K562 (cell line): Measurements from ENCODE around the gene ZNF845. TPM values are rescaled to one million over a fixed set of nuclear protein-coding genes. Genes with fewer than 3 reads are reported as not detected.
A peak's percentile ranks its signal among the peaks of the same experiment; 100 is the strongest.

Experiments
- ATAC-seq: fragments of 200-7000 bp; cut with Tn5 transposase; 3 replicates; pipeline ENCODE4 v1.9.1; 2020; ENCODE audit warnings: moderate library complexity
- BruUV-seq: library from RNA; stranded (reverse); fragments of 400-500 nt; replicated peaks from 2 replicates; lab custom pipeline; 2021; lab: Mats Ljungman, UMichigan
- CTCF ChIA-PET: fragments of 300-600 bp; formaldehyde crosslinking; extraction: SDS; loops from one replicate; lab custom pipeline; 2021; ENCODE audit warnings: low intra/inter-chr PET ratio; lab: Yijun Ruan, JAX
- POLR2A ChIA-PET: fragments of 300-600, 350-650 bp; sonication (Branson Sonifier 250); formaldehyde crosslinking; extraction: SDS; loops from one replicate; lab custom pipeline; 2021; ENCODE audit warnings: antibody characterized with exemption, inconsistent platforms; lab: Yijun Ruan, JAX
- DNase-seq, 4 experiments: peaks; one replicate each; pipeline versions ENCODE4 v3.0.0 to v3.0.0-alpha.2; 2011 to 2018; ENCODE audit warnings: low spot score in 3 of 4, mixed read lengths in 3 of 4; ENCODE audit errors: extremely low read depth in 1 of 4
- FAIRE-seq: peaks from 2 replicates; lab custom pipeline; 2011; peaks lifted over from hg19 to GRCh38; lab: Jason Lieb, UNC
- H2AFZ ChIP-seq: 2 replicates; pipeline ENCODE4 v1.6.0; 2011; ENCODE audit warnings: low read depth, low read length, control low read depth, inconsistent platforms
- H3K27ac ChIP-seq: fragments of 200-600 bp; 3 replicates; pipeline ENCODE4 v1.8.0; 2011; ENCODE audit warnings: low read depth, mild to moderate bottlenecking, control low read depth, inconsistent platforms, low read length, moderate library complexity, mixed read lengths; ENCODE audit errors: extremely low read depth
- H3K27me3 ChIP-seq, 2 experiments: fragments of 300-600 bp in 1 of 2; 2 replicates in 1 of 2; 3 replicates in 1 of 2; pipeline versions ENCODE4 v1.6.0 to v1.8.0; 2011; ENCODE audit warnings: inconsistent platforms in 2 of 2, low read length in 2 of 2, mild to moderate bottlenecking in 1 of 2, mixed read lengths in 1 of 2, moderate library complexity in 1 of 2; ENCODE audit not compliant: control insufficient read depth in 2 of 2, insufficient read depth in 2 of 2
- H3K36me3 ChIP-seq: fragments of 300-600 bp; 3 replicates; pipeline ENCODE4 v1.8.0; 2011; ENCODE audit warnings: mild to moderate bottlenecking, low read length, inconsistent platforms; ENCODE audit not compliant: control insufficient read depth, insufficient read depth
- H3K4me1 ChIP-seq, 2 experiments: fragments of 200-600 bp in 1 of 2; replicated peaks in 1 of 2; 2 replicates in 1 of 2; 3 replicates in 1 of 2; pipeline versions ENCODE4 v1.5.1 to v1.8.0; 2011; ENCODE audit warnings: inconsistent platforms in 2 of 2, low read length in 2 of 2, mild to moderate bottlenecking in 1 of 2, mixed read lengths in 1 of 2, moderate library complexity in 1 of 2; ENCODE audit not compliant: control insufficient read depth in 2 of 2, insufficient read depth in 2 of 2
- H3K4me2 ChIP-seq: 2 replicates; pipeline ENCODE4 v1.6.1; 2011; ENCODE audit warnings: low read length, control low read depth, inconsistent platforms, mixed read lengths; ENCODE audit not compliant: insufficient read depth
- H3K4me3 ChIP-seq: fragments of 200-600 bp; sonication (generic), shearing (Covaris generic); 2 replicates; pipeline ENCODE4 v1.5.1; 2016; ENCODE audit warnings: control low read depth, inconsistent platforms
- H3K79me2 ChIP-seq: fragments of 200-600 bp; 3 replicates; pipeline ENCODE4 v1.8.0; 2011; ENCODE audit warnings: low read length, inconsistent platforms; ENCODE audit not compliant: control insufficient read depth, insufficient read depth
- H3K9ac ChIP-seq, 2 experiments: 2 replicates each; pipeline versions ENCODE4 v1.6.0 to v1.6.1; 2011; ENCODE audit warnings: low read depth in 2 of 2, low read length in 2 of 2, control low read depth in 1 of 2, inconsistent platforms in 1 of 2, mild to moderate bottlenecking in 1 of 2, mixed read lengths in 1 of 2; ENCODE audit not compliant: insufficient read depth in 1 of 2
- H3K9me1 ChIP-seq: one replicate; pipeline ENCODE4 v1.6.0; 2011; ENCODE audit warnings: inconsistent platforms, mild to moderate bottlenecking, low read length, moderate library complexity; ENCODE audit not compliant: control insufficient read depth, insufficient read depth
- H3K9me3 ChIP-seq: replicated peaks from 2 replicates; pipeline ENCODE4 v1.5.1; 2011; ENCODE audit warnings: low read depth, low read length, inconsistent platforms; ENCODE audit not compliant: control insufficient read depth, insufficient read depth
- H4K20me1 ChIP-seq: replicated peaks from 2 replicates; pipeline ENCODE4 v1.6.1; 2011; ENCODE audit warnings: low read length, inconsistent platforms, mixed read lengths; ENCODE audit not compliant: control insufficient read depth, insufficient read depth
- ARID3B ChIP-seq: fragments of 250-450 bp; sonication (Bioruptor Pico); IDR thresholded peaks from 2 replicates; pipeline ENCODE4 v1.4.0; 2020; ENCODE audit warnings: borderline replicate concordance
- BCLAF1 ChIP-seq, 2 experiments: fragments of 450-650 bp in 1 of 2; IDR thresholded peaks; 2 replicates each; pipeline ENCODE4 v1.6.1; 2011 to 2017; ENCODE audit warnings: low read depth in 2 of 2, antibody characterized with exemption in 1 of 2, borderline replicate concordance in 1 of 2, low read length in 1 of 2, mild to moderate bottlenecking in 1 of 2, mixed read lengths in 1 of 2; ENCODE audit not compliant: control insufficient read depth in 1 of 2
- GABPA ChIP-seq: fragments of 200-800 bp; sonication (Bioruptor generic); conservative IDR thresholded peaks from 2 replicates; pipeline ENCODE4 v1.6.1; 2016; ENCODE audit warnings: low read depth, missing genetic modification characterization, missing compliant biosample characterization
- SREBF1 ChIP-seq: fragments of 150-350 bp; IDR thresholded peaks from 2 replicates; pipeline ENCODE4 v1.6.1; 2014; ENCODE audit warnings: antibody characterized with exemption, low read depth, low read length, borderline replicate concordance
- ZBTB40 ChIP-seq, 2 experiments: fragments of 450-650 bp in 1 of 2; sonication (generic) in 1 of 2; formaldehyde crosslinking in 1 of 2; IDR thresholded peaks; 2 replicates each; pipeline versions ENCODE4 v1.7.1 to v1.9.0; 2016 to 2022; ENCODE audit warnings: inconsistent platforms in 1 of 2, mild to moderate bottlenecking in 1 of 2, missing genetic modification reagents in 1 of 2
- ZNF12 ChIP-seq: sonication (generic); formaldehyde crosslinking; IDR thresholded peaks from 2 replicates; pipeline ENCODE4 v1.4.0; 2020; ENCODE audit warnings: mild to moderate bottlenecking, missing genetic modification reagents
- WGBS: fragments of 100-300 bp; shearing (Covaris generic); methylation state at CpG from one replicate; pipeline ENCODE4 v1.1.6; 2016; ENCODE audit warnings: low coverage, mixed read lengths; ENCODE audit not compliant: insufficient coverage; ENCODE audit errors: missing lambda C conversion rate; 5-methylcytosine and 5-hydroxymethylcytosine counted together
- in situ Hi-C: fragments of 300-500 bp; cut with MboI; formaldehyde crosslinking; loops from 4 replicates; pipeline ENCODE4 v1.15.0; 2018; ENCODE audit warnings: inconsistent platforms, mixed read lengths
- intact Hi-C: fragments of 100-400 bp; cut with micrococcal nuclease; formaldehyde crosslinking; loops from 2 replicates; pipeline ENCODE4 v1.14.2; 2022
- polyA plus RNA-seq, 8 experiments: library from polyadenylated mRNA; depleted of rRNA in 4 of 8; stranded (reverse) in 5 of 8; unstranded in 3 of 8; fragments of >200 nt; fragmentation: Nextera tagmentation in 2 of 8; fragmentation: Illumina TruSeq in 1 of 8; extraction: Ambion mirVana in 2 of 8; extraction: Trizol in 1 of 8; gene quantifications; 2 replicates each; pipeline versions ENCODE4 v1.2.1 to v1.2.3, GENCODE V29; 2011 to 2014; ENCODE audit warnings: inconsistent platforms in 1 of 8, missing spikeins in 1 of 8
- total RNA-seq, 7 experiments: library from RNA; depleted of rRNA in 6 of 7; stranded (reverse); fragments of >200 nt in 6 of 7; fragmentation: Illumina TruSeq in 2 of 7; extraction: Trizol in 2 of 7; gene quantifications; 2 replicates each; pipeline versions ENCODE4 v1.2.1 to v1.2.3, GENCODE V29; 2011 to 2021; ENCODE audit warnings: low replicate concordance in 1 of 7

The ZNF845 gene
- total and polyA plus RNA-seq, 9 of the 15 experiments (the other 6 are each of a cell fraction or from before 2014, with no cell fraction given): 1.9 to 13.2 (median 6.4) TPM

- Histone ChIP-seq H3K79me2 (peaks cover 4% of the 10 kb centered on the region; the same call in 2 of the 3 replicates), H3K9me3 (no peaks in the 10 kb centered on the region; the same call in 1 of the 2 replicates), H3K4me3 (no peak overlapping the region), H2AFZ (peak overlapping the region; percentile 68), H3K4me1 (peaks cover 0 to 8% of the 10 kb centered on the region in 2 experiments; a peak in 2 of 5 replicates), H4K20me1 (no peaks in the 10 kb centered on the region), H3K9ac (no peak overlapping the region), H3K27ac (no peak overlapping the region), H3K9me1 (no peaks in the 10 kb centered on the region), H3K4me2 (peak overlapping the region; percentile 3; the same call in 1 of the 2 replicates), H3K27me3 (no peaks in the 10 kb centered on the region), H3K36me3 (no peaks in the 10 kb centered on the region)
- intact Hi-C loops (no loop called here), in situ Hi-C loops (no loop called here)
- WGBS: 25% methylated on average over 22 of the region's 24 CpGs
- FAIRE-seq (no peak), DNase-seq (peak in 3 of 4 experiments; percentile 17 to 47 (median 46)), ATAC-seq (no peak)
- POLR2A ChIA-PET: no interaction called here
- CTCF ChIA-PET: no interaction called here
- BruUV-seq: no TSS peak
- TF ChIP-seq BCLAF1 (IDR thresholded peaks at IDR 0.05; ENCODE audit: borderline replicate concordance in 1 of 2, control insufficient read depth in 1 of 2, low read depth in 2 of 2, low read length in 1 of 2) (no peak), GABPA (tag) (peak; percentile 79), ZBTB40 (IDR thresholded peaks at IDR 0.05) (peak; percentile 84), ZBTB40 (CRISPR knock-in tag; IDR thresholded peaks at IDR 0.05) (no peak), ZNF12 (CRISPR knock-in tag) (no peak), ARID3B (CRISPR knock-in tag) (no peak), SREBF1 (no peak)
Measured at GRCh38 chr19:53328967-53329366, 4.6 kb upstream of the ZNF845 start.
